SH-SY5Y (cell line): ENCODE data around the gene ACVR1.

Experiments used
- GATA2 ChIP-seq: IDR thresholded peaks from 2 replicates; pipeline ENCODE4 v1.6.1; 2011; ENCODE audit warnings: mild to moderate bottlenecking, low read depth, low read length
- GATA3 ChIP-seq: IDR thresholded peaks from 2 replicates; pipeline ENCODE4 v1.6.1; 2011; ENCODE audit warnings: low read depth, mild to moderate bottlenecking, low read length, moderate library complexity

GRCh38 chr2:157727693-157728092 lies 148.4 kb downstream of the ACVR1 start:
- TF ChIP-seq GATA2 (no peak), GATA3 (no peak)
